Spinal cord (tissue), 4 donors: ENCODE measurements around the gene OVOL2. TPM values are rescaled to one million over a fixed set of nuclear protein-coding genes. Genes with fewer than 3 reads are reported as not detected.

Experiments
- polyA plus RNA-seq, 2 donors: library from polyadenylated mRNA; unstranded; fragments of 120-200 nt; gene quantifications; one replicate each; pipeline ENCODE4 v1.2.1, GENCODE V29; 2013; ENCODE audit not compliant: insufficient read length in 2 of 2
- small RNA-seq: library from RNA; depleted of rRNA; stranded (forward); fragments of <200 nt; gene quantifications from one replicate; pipeline ENCODE3, GENCODE V24; 2014; ENCODE audit warnings: low replicate concordance
- total RNA-seq, 2 donors: library from RNA; depleted of rRNA in 1 of 2; stranded (reverse); fragments of 120-200 nt in 1 of 2; fragments of >200 nt in 1 of 2; gene quantifications; one replicate each; pipeline versions ENCODE4 v1.2.3 to v1.2.4, GENCODE V29; 2013 to 2014

The OVOL2 gene
- total and polyA plus RNA-seq, 4 donors: 0.38 to 0.40 TPM; not detected in 2

Small RNA genes lying within 50 kb of the gene (small RNA-seq; reads per million reads assigned to genes)
- not detected for gene RNU7-137P

Other genes starting within 250 kb of the OVOL2 start
- gene SNX5, start 89.1 kb downstream of the OVOL2 start, total RNA-seq: 100 to 1,000 TPM in 1 of 2 donors, 10 to 100 TPM in 1; 81.4 to 104 TPM
- 100 to 1,000 TPM; 112 to 128 TPM for gene SNX5, start 89.1 kb downstream of the OVOL2 start, polyA plus RNA-seq
- gene MGME1, start 88.9 kb downstream of the OVOL2 start, total RNA-seq: 10 to 100 TPM; 14.3 to 14.9 TPM
- 10 to 100 TPM; 20.1 to 23.1 TPM for gene MGME1, start 88.9 kb downstream of the OVOL2 start, polyA plus RNA-seq
- gene KAT14, start 79.9 kb upstream of the OVOL2 start, total RNA-seq: 10 to 100 TPM; 19.6 to 20.5 TPM
- gene KAT14, start 79.9 kb upstream of the OVOL2 start, polyA plus RNA-seq: 10 to 100 TPM; 25.3 to 25.8 TPM
- gene PET117, start 79.9 kb upstream of the OVOL2 start, total RNA-seq: 10 to 100 TPM in 1 of 2 donors, 1 to 10 TPM in 1; 8.7 to 12.7 TPM
- gene PET117, start 79.9 kb upstream of the OVOL2 start, polyA plus RNA-seq: 10 to 100 TPM; 14.6 to 17.9 TPM
- 10 to 100 TPM; 24.2 to 31.7 TPM for gene ZNF133, start 230.6 kb upstream of the OVOL2 start, total RNA-seq
- 10 to 100 TPM; 25.5 to 36.4 TPM for gene ZNF133, start 230.6 kb upstream of the OVOL2 start, polyA plus RNA-seq